Limb (tissue), 2 donors: ENCODE data around the gene NOTCH4.
"Not testable (repeated sequence)": the region's sequence is repeated elsewhere in the genome, so short reads cannot be mapped to it uniquely, and the experiment has no call there.

Experiments
- DNase-seq, 2 donors: peaks; one replicate each; pipeline ENCODE4 v3.0.0-alpha.2; 2016; ENCODE audit errors: extremely low spot score in 2 of 2

The NOTCH4 gene

DNA sequence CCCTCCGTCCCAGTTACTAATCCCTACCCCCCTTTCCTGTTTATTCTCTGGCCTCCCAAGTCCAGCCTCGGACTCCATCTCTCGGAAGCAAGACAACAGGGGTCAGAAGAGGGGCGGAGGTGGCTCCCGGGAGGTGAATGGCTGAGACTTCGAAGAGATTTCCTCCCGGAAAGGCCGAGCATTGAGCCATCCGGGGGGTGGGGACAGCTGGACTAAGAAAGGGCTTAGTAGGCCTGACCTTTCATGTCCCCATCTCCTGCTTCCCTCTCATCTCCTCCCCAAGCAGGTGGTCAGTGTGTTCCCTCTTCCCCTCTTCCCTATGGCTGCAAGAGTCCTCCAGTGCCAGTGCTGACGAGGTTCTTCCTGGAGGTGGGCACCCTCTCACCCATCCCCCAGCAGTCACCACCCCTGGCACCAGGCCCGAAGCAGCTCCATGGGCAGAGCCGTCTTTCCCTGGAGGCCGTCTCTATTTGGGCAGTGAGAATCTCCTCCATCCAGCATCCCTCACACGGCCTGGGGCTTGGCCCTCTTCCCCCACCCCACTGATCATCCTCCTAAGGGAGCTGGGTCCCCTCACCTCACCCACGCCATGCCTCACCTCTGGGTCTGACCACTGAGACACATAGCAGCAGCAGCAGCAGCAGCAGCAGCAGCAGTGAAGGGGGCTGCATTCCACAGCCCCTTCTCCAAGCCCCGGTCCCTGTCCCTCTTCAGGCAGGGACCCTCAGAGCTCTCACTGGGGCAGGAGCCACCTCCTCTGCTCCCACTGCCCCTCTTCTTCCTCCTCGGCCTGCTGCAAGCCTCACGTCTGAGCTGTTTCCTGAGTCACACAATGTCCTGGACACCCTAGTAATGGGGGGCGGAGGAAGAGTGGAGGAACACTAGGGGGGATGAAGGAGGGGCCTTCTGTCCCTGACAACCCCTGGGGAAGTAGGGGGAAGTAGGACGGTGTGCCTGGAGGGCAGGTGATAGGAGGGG, at the start of gene NOTCH4:
TSS of gene NOTCH4 (minus strand) at position 810 of the 978 bp plus-strand sequence. CDS start at position 671, 139 bp downstream.
- no peak for DNase-seq

- no peak for DNase-seq
Observed at GRCh38 chr6:32271429-32271828, 47.6 kb upstream of the NOTCH4 start.

- not testable (repeated sequence) for DNase-seq
Observed at GRCh38 chr6:32268459-32268858, 44.6 kb upstream of the NOTCH4 start.

GRCh38 chr6:32267035-32267434, 43.2 kb upstream of the NOTCH4 start:
- DNase-seq, result no peak

- DNase-seq, result not testable (repeated sequence)
Observed at GRCh38 chr6:32257262-32257661, 33.4 kb upstream of the NOTCH4 start.

GRCh38 chr6:32255199-32256153, 31.6 kb upstream of the NOTCH4 start:
- peak; percentile 81 to 91 for DNase-seq

GRCh38 chr6:32254761-32255198, 30.9 kb upstream of the NOTCH4 start:
- peak in 1 of 2 donors; percentile 38 for DNase-seq

- no peak for DNase-seq
Observed at GRCh38 chr6:32252331-32253009, 28.6 kb upstream of the NOTCH4 start.

DNA sequence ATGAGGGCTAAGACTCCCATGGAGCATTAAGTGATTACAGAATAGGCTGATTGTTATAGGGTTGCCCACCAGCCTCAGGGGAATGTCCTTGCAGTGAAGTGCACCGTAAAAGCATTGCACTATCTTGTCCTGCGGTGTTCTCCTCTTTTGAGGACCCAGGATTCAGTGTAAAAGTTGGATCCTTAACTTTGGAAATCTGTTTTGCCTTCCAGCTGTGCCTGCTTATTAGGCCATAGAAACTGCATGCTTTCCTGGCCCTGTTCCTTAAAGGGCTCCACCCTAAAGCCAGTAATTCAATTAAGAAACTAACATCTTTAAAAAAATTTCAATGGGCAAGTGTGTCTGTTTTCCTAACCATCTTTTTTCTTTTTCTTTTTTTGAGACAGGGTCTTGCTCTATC, 25.4 kb upstream of the NOTCH4 start:
- DNase-seq, result no peak

DNA sequence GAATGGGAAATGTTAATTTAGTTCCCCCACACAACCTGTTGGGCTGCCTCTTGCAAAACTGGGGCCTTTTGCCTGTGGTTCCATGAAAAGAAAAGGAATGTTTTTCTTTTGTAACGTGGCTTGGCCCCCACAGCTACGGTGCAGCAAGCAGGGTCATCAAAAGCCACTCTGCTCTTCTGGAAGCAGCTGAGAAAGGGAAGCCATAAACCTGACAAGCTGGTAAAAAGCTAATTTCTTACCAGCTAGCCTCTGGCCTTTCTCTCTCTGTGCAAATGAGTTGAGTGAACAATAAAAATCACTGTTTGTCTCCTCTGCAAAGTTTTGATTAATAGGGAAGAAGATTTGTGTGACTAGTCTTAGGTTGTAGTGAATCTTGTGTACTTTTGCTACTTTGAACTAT, 23.5 kb upstream of the NOTCH4 start:
- DNase-seq, result no peak

DNA sequence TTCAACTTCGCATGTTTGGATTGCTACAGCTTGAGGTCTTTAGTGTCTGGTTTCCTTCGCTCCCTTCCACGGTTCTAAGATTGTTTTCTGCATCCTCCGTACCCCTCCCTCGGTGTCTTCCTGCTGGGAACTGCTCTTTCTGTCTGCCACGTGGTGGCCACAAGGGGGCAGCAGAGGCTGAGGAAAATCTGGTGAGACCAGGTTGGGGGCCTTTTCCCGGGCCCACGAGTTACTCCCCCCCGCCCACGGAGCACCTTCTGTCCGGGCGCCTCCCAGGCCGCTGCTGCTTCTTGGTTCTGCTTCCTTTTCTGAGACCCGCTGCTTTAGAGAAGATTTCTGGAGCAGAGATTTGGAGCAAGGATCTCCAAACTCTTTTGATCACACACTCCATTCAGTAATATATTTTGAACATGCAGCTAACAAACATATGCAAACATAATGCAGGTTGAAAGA, 21.1 kb upstream of the NOTCH4 start:
- DNase-seq, result peak; percentile 84 to 88

DNA sequence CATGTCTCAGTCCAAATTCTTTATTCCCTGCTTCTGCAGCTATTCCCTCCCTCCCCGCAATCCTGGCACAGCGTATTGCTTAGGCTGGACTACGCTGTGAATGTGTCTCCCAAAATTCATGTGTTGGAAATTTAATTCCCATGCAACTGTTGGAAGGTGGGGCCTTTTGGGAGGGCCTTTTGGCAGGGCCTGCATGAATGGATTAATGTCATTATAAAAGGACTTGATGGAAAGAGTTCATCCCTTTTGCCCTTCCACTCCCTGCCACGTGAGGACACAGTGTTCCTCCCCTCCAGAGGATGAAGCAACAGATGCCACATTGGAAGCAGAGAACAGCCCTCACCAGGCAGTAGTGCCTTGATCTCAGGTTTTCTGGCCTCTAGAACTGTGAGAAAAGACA, 20.4 kb upstream of the NOTCH4 start:
- no peak for DNase-seq

DNA sequence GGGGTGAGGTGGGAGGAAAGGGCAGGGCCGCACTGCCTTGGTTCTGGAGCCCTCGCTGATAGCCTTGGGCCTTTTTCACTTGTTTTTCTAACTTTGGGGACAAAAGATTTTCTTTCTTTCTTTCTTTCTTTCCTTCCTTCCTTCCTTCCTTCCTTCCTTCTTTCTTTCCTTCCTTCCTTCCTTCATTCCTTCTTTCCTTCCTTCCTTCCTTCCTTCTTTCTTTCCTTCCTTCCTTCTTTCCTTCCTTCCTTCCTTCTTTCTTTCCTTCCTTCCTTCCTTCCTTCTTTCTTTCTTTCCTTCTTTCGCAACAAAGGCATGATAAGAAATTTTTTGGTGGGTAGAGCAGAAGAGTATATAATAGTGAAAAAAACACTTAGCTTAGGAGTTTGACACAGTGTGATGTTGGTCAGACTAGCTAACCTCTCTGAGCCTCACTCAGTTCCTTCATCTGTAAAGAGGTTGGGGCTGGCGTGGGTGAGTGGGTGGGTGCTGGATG, 18.5 kb upstream of the NOTCH4 start:
- not testable (repeated sequence) for DNase-seq

DNA sequence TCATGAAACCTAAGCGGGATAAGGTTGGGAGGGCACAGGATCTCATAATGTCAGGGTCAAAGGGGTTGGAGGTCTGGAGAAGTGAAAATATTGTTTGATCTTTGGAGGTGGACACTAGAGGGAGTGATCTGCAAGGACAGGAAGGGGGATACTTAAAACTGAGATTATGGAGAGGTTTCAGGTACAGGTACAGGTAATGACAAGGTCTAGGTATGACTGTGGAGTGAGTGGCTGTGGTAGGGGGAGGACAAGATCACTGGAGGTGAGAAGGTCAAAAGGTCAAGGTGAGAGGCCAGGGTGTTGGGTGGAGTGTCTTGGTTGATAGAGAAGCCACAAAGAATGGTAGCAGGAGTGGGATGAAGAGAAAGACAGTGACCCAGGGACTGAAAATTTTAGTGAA, 16.8 kb upstream of the NOTCH4 start:
- DNase-seq, result no peak

- DNase-seq, result no peak
Observed at GRCh38 chr6:32239462-32239861, 15.6 kb upstream of the NOTCH4 start.

DNA sequence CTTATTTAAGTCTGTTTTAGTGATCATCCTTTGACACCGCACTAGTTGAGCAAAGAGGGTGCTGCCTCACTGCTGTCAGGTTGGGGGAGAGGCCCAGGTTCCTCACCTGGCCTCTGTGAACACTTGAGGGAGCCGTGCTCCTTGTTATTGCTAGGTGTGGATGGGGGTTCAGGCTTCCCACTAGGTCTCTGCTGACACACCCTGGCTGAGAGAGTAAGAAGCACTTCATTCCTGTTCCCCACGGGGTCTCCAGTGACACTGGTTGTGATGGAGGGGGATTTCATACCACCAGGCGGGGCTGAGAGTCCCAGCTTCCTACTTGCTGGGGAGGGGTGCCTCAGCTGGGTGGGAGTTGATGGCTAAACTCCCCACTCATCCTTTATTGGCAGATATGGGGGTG, 11.1 kb upstream of the NOTCH4 start:
- DNase-seq, result no peak

DNA sequence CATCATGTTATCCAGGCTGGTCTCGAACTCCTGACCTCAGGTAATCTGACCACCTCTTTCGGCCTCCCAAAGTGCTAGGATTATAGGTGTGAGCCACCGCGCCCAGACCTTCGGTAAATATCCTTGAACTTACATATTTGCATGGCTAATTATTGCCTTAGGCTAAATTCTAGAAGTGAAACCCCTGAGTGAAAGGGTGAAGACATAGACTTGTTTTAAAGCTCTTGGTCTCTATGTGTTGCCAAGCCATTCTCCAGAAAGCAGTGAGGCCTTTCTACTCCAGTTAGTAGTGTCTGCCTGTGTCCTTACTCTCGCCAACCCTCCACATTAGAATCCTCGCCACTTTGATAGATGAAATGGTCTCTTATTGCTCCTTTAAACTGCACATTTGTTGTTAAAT, 2.6 kb upstream of the NOTCH4 start:
- DNase-seq, result no peak

DNA sequence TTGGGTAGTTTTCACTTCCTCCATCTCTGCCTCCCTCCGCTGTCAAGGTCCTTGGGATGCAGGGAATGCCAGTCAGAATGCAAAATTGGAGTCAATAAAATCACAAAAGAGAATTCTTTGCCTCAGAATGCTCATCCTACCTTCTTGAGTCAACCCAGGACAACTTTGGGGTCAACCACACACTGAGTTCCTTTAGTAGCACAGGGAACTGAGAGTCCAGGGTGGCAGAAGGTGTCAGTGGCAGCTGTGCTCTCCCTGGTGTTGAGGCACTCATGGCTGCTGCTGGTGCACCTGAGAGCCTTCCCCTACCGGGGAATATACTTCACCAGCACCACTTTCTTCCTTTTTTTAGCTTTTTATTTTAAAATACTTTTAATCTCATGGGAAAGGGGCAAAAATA, 829 bp upstream of the NOTCH4 start:
- DNase-seq, result no peak

DNA sequence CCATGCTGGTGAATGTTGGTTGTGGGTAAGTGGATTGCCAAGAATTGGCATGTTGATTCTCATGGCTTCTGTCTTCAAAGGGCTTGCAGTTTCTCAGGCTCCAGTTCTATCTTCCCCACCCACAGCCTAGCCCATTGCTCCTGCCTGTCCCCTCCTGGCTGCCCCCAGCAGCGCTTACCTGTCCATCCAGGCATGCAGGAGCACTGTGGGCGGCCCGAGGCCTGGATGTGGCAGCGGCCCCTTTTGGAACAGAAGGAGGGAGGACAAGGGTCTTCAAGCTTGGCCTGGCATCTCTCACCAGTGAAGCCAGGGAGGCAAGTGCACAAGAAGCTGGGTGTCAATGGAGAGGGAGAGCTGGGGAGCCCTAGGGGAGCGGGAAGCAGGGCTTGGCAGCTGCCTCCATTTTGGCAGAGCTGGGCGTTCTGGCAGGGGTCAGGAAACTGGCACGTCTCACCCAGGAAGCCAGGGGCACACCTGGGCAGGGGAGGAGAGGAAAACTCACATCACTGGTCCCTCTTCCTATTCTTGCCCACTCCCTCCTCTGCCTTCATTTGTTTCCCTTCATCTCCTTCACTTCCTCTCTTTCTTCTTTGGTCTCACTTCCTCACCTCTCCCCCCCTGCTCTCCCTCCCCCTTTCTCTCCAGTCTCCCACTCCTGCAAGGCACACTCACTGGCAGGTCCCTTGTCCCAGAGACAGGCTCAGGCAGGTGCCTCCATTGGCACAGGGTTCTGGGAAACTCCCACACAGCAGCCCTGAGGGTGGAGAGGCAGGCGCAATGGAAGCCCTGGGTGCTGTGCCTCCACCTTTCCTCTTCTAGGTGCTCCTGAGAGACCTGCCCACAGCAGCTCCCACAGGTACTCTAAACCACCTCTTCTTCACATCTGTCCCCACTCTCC, 1.3 kb downstream of the NOTCH4 start:
- DNase-seq, result no peak

GRCh38 chr6:32220021-32220420, 3.8 kb downstream of the NOTCH4 start:
- no peak for DNase-seq
